MM.1S (cell line): ENCODE measurements around the gene FER.

Experiments used
- DNase-seq: peaks from one replicate; pipeline ENCODE4 v3.0.0-alpha.2; 2015
- H2AFZ ChIP-seq: fragments of 300-600 bp; sonication (generic); 2 replicates; pipeline ENCODE4 v1.6.0; 2016; ENCODE audit warnings: antibody characterized with exemption, low read length
- H3F3A ChIP-seq: fragments of 300-600 bp; sonication (generic); 2 replicates; pipeline ENCODE4 v1.6.1; 2016; ENCODE audit warnings: mild to moderate bottlenecking, antibody characterized with exemption, low read length, moderate library complexity, mixed read lengths; ENCODE audit not compliant: insufficient read depth
- H3K27ac ChIP-seq: fragments of 300-600 bp; sonication (generic); 2 replicates; pipeline ENCODE4 v1.5.1; 2016; ENCODE audit warnings: mild to moderate bottlenecking, low read length
- H3K27me3 ChIP-seq: fragments of 300-600 bp; sonication (generic); replicated peaks from 2 replicates; pipeline ENCODE4 v1.6.0; 2016; ENCODE audit warnings: low read length; ENCODE audit not compliant: insufficient read depth
- H3K36me3 ChIP-seq: fragments of 300-600 bp; sonication (generic); replicated peaks from 2 replicates; pipeline ENCODE4 v1.6.1; 2016; ENCODE audit warnings: mild to moderate bottlenecking, low read length, mixed read lengths; ENCODE audit not compliant: insufficient read depth
- H3K4me1 ChIP-seq: fragments of 300-600 bp; sonication (generic); 2 replicates; pipeline ENCODE4 v1.6.1; 2016; ENCODE audit warnings: low read length, mixed read lengths
- H3K4me2 ChIP-seq: fragments of 300-600 bp; sonication (generic); 2 replicates; pipeline ENCODE4 v1.6.0; 2016; ENCODE audit warnings: low read depth, low read length
- H3K4me3 ChIP-seq: fragments of 300-600 bp; sonication (generic); 2 replicates; pipeline ENCODE4 v1.5.1; 2016; ENCODE audit warnings: low read length, mixed read lengths
- H3K79me2 ChIP-seq: fragments of 300-600 bp; sonication (generic); 2 replicates; pipeline ENCODE4 v1.6.1; 2016; ENCODE audit warnings: mixed run types, low read length, mixed read lengths
- H3K9ac ChIP-seq: fragments of 300-600 bp; sonication (generic); 2 replicates; pipeline ENCODE4 v1.6.1; 2016; ENCODE audit warnings: low read length, mixed read lengths
- H3K9me2 ChIP-seq: fragments of 300-600 bp; sonication (generic); replicated peaks from 2 replicates; pipeline ENCODE4 v1.6.1; 2016; ENCODE audit warnings: mild to moderate bottlenecking, low read length, mixed read lengths; ENCODE audit not compliant: insufficient read depth
- H3K9me3 ChIP-seq: fragments of 300-600 bp; sonication (generic); replicated peaks from 2 replicates; pipeline ENCODE4 v1.6.1; 2016; ENCODE audit warnings: mild to moderate bottlenecking, low read length, mixed read lengths; ENCODE audit not compliant: insufficient read depth
- H4K20me1 ChIP-seq: fragments of 300-600 bp; sonication (generic); 2 replicates; pipeline ENCODE4 v1.6.1; 2016; ENCODE audit warnings: mild to moderate bottlenecking, low read length, moderate library complexity, mixed read lengths; ENCODE audit not compliant: insufficient read depth
- CTCF ChIP-seq: fragments of 300-600 bp; sonication (generic); IDR thresholded peaks from 2 replicates; pipeline ENCODE4 v1.5.1; 2016; ENCODE audit warnings: antibody characterized with exemption, low read length, mixed read lengths
- EZH2 ChIP-seq: fragments of 300-600 bp; sonication (generic); optimal IDR thresholded peaks from 2 replicates; pipeline ENCODE3; 2017; ENCODE audit warnings: low read depth, mild to moderate bottlenecking, antibody characterized with exemption, low read length, mixed read lengths
- EZH2phosphoT487 ChIP-seq: fragments of 300-600 bp; sonication (generic); IDR thresholded peaks from 2 replicates; pipeline ENCODE4 v1.6.1; 2018; ENCODE audit warnings: antibody characterized with exemption, low read length

FER gene

GRCh38 chr5:109028608-109029299 lies 281.1 kb downstream of the FER start:
- H3F3A ChIP-seq: peaks cover 25% of the 10 kb centered on the region
- TF ChIP-seq EZH2 (no peak), CTCF (no peak), EZH2phosphoT487 (no peak)
- no peaks in the 10 kb centered on the region for H3K36me3 ChIP-seq
- no peaks in the 10 kb centered on the region for H3K9me2 ChIP-seq
- peak overlapping the region; percentile 74 for H3K27ac ChIP-seq
- H3K4me2 ChIP-seq: peak overlapping the region; percentile 60
- peak overlapping the region; percentile 16; the same call in 1 of the 2 replicates for H3K9ac ChIP-seq
- no peaks in the 10 kb centered on the region for H4K20me1 ChIP-seq
- no peaks in the 10 kb centered on the region for H3K27me3 ChIP-seq
- H2AFZ ChIP-seq: no peak overlapping the region; the same call in 1 of the 2 replicates
- no peaks in the 10 kb centered on the region for H3K9me3 ChIP-seq
- peaks cover 40% of the 10 kb centered on the region for H3K4me1 ChIP-seq
- DNase-seq: peak; percentile 43
- H3K4me3 ChIP-seq: peak overlapping the region; percentile 36; the same call in 1 of the 2 replicates
- H3K79me2 ChIP-seq: peaks cover 16% of the 10 kb centered on the region

GRCh38 chr5:109029847-109030246 lies 282.1 kb downstream of the FER start:
- Histone ChIP-seq H3K9me2 (no peaks in the 10 kb centered on the region), H4K20me1 (no peaks in the 10 kb centered on the region), H3K36me3 (no peaks in the 10 kb centered on the region), H3F3A (peaks cover 25% of the 10 kb centered on the region), H3K9me3 (no peaks in the 10 kb centered on the region), H3K27ac (peak overlapping the region; percentile 74; the same call in 1 of the 2 replicates), H3K79me2 (peaks cover 16% of the 10 kb centered on the region), H3K27me3 (no peaks in the 10 kb centered on the region), H3K4me2 (peak overlapping the region; percentile 60), H3K9ac (no peak overlapping the region), H2AFZ (no peak overlapping the region), H3K4me1 (peaks cover 40% of the 10 kb centered on the region), H3K4me3 (peak overlapping the region; percentile 8; the same call in 1 of the 2 replicates)
- TF ChIP-seq CTCF: no peak
- TF ChIP-seq EZH2: no peak
- TF ChIP-seq EZH2phosphoT487: no peak
- no peak for DNase-seq

- Histone ChIP-seq H3K9me2 (no peaks in the 10 kb centered on the region), H3K27ac (peak overlapping the region; percentile 74; the same call in 1 of the 2 replicates), H4K20me1 (no peaks in the 10 kb centered on the region), H3K4me2 (peak overlapping the region; percentile 60), H3K4me1 (peaks cover 40% of the 10 kb centered on the region), H3K9me3 (no peaks in the 10 kb centered on the region), H2AFZ (no peak overlapping the region), H3K36me3 (no peaks in the 10 kb centered on the region), H3F3A (peaks cover 25% of the 10 kb centered on the region), H3K4me3 (no peak overlapping the region), H3K79me2 (peaks cover 16% of the 10 kb centered on the region), H3K27me3 (no peaks in the 10 kb centered on the region), H3K9ac (no peak overlapping the region)
- TF ChIP-seq EZH2phosphoT487 (no peak), CTCF (no peak), EZH2 (no peak)
- peak; percentile 58 for DNase-seq
These were observed 282.9 kb downstream of the FER start for GRCh38 chr5:109030360-109031143.
